Spinal cord (tissue), 10 donors: ENCODE data around the gene GPR27. TPM values are rescaled to one million over a fixed set of nuclear protein-coding genes. Genes with fewer than 3 reads are reported as not detected.

Experiments
- DNase-seq, 6 donors: peaks; one replicate each; pipeline versions ENCODE4 v3.0.0 to v3.0.0-alpha.2; 2013 to 2015; ENCODE audit warnings: low spot score in 6 of 6, low read depth in 4 of 6
- H3K27ac ChIP-seq: one replicate; pipeline ENCODE4 v1.5.1; 2013; ENCODE audit warnings: low read depth, low read length, control low read depth
- H3K27me3 ChIP-seq: one replicate; pipeline ENCODE4 v1.6.1; 2013; ENCODE audit warnings: low read length; ENCODE audit not compliant: control insufficient read depth, insufficient read depth
- H3K36me3 ChIP-seq: one replicate; pipeline ENCODE4 v1.6.1; 2013; ENCODE audit warnings: low read length; ENCODE audit not compliant: control insufficient read depth, insufficient read depth
- H3K4me1 ChIP-seq: one replicate; pipeline ENCODE4 v1.6.1; 2013; ENCODE audit warnings: low read length; ENCODE audit not compliant: control insufficient read depth, insufficient read depth
- H3K4me3 ChIP-seq: one replicate; pipeline ENCODE4 v1.5.1; 2013; ENCODE audit warnings: low read depth, low read length, control low read depth
- H3K9me3 ChIP-seq: one replicate; pipeline ENCODE4 v1.6.1; 2013; ENCODE audit warnings: low read length; ENCODE audit not compliant: control insufficient read depth, insufficient read depth
- WGBS: methylation state at CpG from one replicate; pipeline ENCODE4 v1.1.5; 2013; ENCODE audit warnings: missing lambda C conversion rate; ENCODE audit not compliant: insufficient coverage; 5-methylcytosine and 5-hydroxymethylcytosine counted together
- polyA plus RNA-seq, 2 donors: library from polyadenylated mRNA; unstranded; fragments of 120-200 nt; gene quantifications; one replicate each; pipeline ENCODE4 v1.2.1, GENCODE V29; 2013; ENCODE audit not compliant: insufficient read length in 2 of 2
- total RNA-seq, 2 donors: library from RNA; depleted of rRNA in 1 of 2; stranded (reverse); fragments of 120-200 nt in 1 of 2; fragments of >200 nt in 1 of 2; gene quantifications; one replicate each; pipeline versions ENCODE4 v1.2.3 to v1.2.4, GENCODE V29; 2013 to 2014
- donor health status: healthy.

GPR27 gene
- total and polyA plus RNA-seq, 4 donors = 4.2 to 35.5 (median 21.8) TPM

DNA sequence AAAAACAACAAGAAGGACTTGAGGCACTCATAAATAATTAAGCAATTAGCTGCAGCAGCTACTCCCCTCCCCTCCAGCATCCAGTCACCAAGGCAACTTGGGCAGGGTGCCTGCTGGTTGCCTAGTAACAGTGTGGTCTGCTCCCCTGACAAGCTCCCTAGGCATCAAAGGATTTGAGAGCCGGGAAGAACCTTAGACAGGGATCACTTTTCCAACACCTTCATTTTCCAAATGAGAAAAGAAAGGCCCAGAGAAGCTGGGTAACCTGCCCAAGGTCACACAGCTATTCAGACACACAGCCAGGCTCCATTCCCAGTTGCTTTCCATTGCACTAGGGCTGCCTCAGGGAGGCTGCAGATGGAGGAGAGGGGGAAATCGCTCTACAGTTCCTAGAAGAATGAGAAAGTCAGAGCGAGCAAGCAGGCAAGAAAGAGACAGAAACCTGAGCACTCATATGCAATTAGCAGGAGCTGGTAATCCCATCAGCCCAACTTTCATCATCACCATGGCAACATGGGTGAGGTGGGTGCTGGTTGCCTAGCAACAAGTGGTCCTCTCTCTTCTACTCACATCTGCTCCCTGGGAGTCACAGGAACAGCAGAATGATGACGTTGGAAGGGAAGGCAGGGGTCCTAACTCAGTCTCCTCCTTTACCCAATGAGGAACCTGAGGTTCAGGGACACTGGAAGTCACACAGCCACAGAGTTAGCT is 24.9 kb upstream of the GPR27 start:
- peak in 5 of 6 donors; percentile 61 to 97 (median 71) for DNase-seq
- Histone ChIP-seq H3K36me3 (no peaks in the 10 kb centered on the region), H3K27ac (no peak overlapping the region), H3K27me3 (peaks cover 2% of the 10 kb centered on the region), H3K4me1 (peaks cover 31% of the 10 kb centered on the region), H3K4me3 (no peak overlapping the region), H3K9me3 (no peaks in the 10 kb centered on the region)
- 0% methylated on average over 3 of the region's 4 CpGs for WGBS

DNA sequence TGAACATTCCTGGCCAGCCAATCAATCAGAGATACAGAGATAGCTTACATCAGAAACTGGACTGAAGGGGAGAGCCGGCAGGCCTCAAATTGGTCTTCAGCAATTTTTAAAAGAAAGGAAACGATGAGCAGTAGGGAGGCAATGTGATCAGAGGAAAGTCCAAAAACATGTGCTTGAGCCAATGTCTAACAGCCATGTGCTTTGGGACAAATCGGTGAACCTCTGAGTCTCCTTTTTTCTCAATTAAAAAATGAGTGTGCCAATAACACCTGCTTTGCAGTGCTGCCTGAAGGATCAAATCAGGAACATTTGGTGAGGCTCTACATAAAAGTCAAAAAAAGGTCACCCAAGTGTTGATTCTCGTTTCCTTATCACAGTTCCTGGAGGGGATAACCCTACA is 21.0 kb upstream of the GPR27 start:
- Histone ChIP-seq H3K9me3 (no peaks in the 10 kb centered on the region), H3K27me3 (no peaks in the 10 kb centered on the region), H3K4me1 (peaks cover 15% of the 10 kb centered on the region), H3K36me3 (no peaks in the 10 kb centered on the region), H3K27ac (no peak overlapping the region), H3K4me3 (no peak overlapping the region)
- 90% methylated on average over 3 of the region's 4 CpGs for WGBS
- no peak for DNase-seq

DNA sequence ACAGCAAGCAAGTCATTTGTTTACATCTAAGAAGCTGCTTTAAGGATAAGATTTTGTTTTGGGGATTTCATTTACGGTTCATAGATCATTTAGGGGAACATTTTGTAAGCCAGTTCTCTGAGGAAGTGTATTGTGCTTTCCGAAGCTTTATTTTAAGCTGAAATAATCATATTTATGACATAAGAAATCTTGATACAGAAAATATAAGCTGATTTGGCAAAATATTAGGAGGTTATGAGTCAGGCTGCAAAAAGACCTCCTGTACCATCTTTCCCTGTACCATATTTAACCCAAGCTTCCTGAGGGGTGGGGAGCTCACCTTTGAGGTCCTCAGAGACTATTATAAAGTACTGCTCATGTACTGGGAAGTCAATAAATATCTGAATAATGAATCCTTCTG is 20.3 kb upstream of the GPR27 start:
- no peak overlapping the region for H3K4me3 ChIP-seq
- no peaks in the 10 kb centered on the region for H3K9me3 ChIP-seq
- no CpG with 5 or more reads among the region's 2 CpGs for WGBS
- H3K27me3 ChIP-seq = no peaks in the 10 kb centered on the region
- no peaks in the 10 kb centered on the region for H3K36me3 ChIP-seq
- no peak overlapping the region for H3K27ac ChIP-seq
- H3K4me1 ChIP-seq = peaks cover 14% of the 10 kb centered on the region
- DNase-seq = no peak

DNA sequence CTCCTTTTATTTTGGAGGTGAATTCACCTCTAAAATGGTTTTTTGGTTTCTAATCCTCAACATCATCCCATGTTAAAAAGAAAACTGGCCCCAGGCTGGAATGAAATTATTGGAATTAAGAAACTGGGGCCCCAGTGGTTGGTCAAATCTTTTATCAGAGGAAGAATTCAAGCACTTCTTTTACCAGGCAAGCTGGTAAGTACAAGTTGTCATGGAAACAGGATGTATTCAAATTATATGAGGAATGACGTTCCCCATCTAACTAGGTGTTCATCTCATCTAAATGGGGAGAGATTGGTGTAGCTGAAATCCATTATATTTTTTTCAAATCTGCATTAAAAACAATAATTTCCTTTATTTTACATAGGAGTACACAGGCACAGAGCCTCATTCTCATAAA is 18.8 kb upstream of the GPR27 start:
- WGBS = no CpG with 5 or more reads among the region's 1 CpG

DNA sequence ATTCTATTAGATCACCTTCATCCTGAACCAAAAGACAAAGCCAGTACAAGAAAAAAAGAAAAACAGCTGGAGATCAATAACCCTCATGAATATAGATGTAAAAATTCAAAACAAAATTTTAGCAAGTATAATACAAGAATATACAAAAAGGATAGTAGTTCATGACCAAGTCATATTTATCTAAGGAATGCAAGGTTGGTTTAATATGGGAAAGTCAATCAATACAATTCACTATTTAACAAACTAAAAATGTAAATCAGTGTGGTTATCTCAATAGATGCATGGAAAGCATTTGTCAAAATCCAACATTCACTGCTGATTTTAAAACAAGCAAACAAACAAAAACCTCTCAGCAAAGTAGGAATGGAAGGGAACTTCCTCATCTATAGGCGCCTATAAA is 11.0 kb upstream of the GPR27 start:
- Histone ChIP-seq H3K36me3 (no peaks in the 10 kb centered on the region), H3K4me3 (no peak overlapping the region), H3K9me3 (peaks cover 2% of the 10 kb centered on the region), H3K27me3 (no peaks in the 10 kb centered on the region), H3K4me1 (no peaks in the 10 kb centered on the region), H3K27ac (no peak overlapping the region)
- no peak for DNase-seq
- WGBS = no CpG with 5 or more reads among the region's 1 CpG

More for the DNA sequence above, 18.8 kb upstream of the GPR27 start:
- DNase-seq = peak in 1 of 6 donors; percentile 54
- peaks cover 2% of the 10 kb centered on the region for H3K4me1 ChIP-seq
- no peaks in the 10 kb centered on the region for H3K27me3 ChIP-seq
- H3K4me3 ChIP-seq = no peak overlapping the region
- H3K36me3 ChIP-seq = no peaks in the 10 kb centered on the region
- H3K27ac ChIP-seq = no peak overlapping the region
- no peaks in the 10 kb centered on the region for H3K9me3 ChIP-seq

DNA sequence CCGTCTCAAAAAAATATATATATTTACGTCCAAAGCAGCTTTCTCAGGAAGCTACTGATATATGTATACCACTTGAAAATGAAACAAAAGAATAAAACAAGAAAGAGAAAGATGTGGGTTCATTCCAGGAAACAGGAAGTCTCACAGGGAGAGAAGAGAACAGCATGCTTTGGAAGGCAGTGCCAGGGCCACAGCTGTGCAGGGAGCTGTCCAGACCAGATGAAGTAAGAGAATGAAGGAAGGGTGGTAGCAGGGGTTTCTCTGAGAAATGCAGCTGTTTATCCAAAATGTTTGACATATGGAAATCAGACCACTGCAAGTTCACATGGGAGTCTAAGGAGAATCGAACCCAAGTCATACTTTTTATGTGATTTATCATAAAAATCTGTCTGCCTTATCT is 8.9 kb upstream of the GPR27 start:
- Histone ChIP-seq H3K4me1 (no peaks in the 10 kb centered on the region), H3K36me3 (no peaks in the 10 kb centered on the region), H3K9me3 (peaks cover 2% of the 10 kb centered on the region), H3K4me3 (no peak overlapping the region), H3K27me3 (no peaks in the 10 kb centered on the region), H3K27ac (no peak overlapping the region)
- no peak for DNase-seq
- no CpG with 5 or more reads among the region's 3 CpGs for WGBS

DNA sequence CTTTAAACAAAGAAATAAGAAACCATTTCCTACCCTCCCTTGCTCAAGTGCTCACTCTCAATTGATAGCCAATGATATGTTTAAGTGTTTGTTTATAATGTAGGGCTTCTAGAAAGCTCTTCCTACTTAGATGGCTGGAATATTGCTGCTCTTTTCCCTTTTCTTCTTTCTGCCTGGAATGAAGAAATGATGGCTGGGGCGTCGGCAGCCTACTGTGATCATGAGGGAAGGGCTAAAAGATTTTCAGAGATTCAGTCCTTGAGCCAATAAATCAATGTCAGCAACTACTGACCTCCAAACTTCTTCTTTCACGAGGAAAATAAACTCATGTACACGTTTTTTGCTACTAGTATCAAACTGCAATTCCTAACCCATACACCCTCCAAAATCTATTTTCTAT is 2.1 kb upstream of the GPR27 start:
- WGBS = 73% methylated on average over 2 of the region's 4 CpGs
- no peaks in the 10 kb centered on the region for H3K9me3 ChIP-seq
- peaks cover 27% of the 10 kb centered on the region for H3K27me3 ChIP-seq
- no peak for DNase-seq
- no peak overlapping the region for H3K27ac ChIP-seq
- peaks cover 11% of the 10 kb centered on the region for H3K4me1 ChIP-seq
- H3K36me3 ChIP-seq = no peaks in the 10 kb centered on the region
- H3K4me3 ChIP-seq = no peak overlapping the region

DNA sequence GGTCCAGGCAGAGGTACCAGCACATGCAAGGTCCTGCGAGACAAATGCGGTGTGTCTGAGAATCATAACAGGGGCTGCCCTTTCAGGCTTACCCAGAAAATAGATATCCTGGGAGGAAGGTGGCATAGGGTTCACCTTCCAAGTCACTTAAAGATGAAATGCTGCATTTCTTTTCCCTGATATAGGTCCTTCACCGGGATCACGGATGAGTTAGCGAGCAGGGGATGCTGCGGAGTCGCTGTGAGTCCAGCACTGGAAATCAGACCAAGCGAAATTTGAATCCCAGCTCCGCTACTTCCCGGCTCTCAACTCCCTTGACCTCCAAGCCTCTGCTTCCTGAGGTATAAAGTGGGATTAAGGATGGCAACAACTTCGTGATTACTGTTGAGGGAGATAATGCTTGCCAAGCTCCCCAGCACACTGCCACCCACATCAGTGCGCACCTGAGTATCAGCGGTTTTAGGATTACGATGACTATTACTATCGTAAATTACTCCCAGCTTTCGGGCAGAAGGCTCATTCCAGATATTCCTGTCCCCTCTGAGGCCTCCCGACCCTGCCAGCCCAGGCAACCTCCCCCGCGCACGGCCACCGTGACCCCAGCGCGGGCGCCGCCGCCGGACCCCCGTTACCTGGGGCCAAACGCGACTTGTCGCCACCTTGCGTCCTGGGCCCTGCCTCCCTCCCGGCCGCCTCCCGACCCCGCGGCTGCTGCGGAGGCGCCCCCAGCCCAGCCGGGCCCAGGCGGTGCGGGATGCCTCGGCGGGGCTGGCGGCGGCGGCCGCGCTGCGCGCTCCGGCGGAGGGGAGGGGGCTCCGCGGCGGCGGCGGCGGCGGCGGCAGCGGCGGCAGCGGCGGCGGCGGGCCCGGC is 589 bp upstream of the GPR27 start:
- H3K9me3 ChIP-seq = no peaks in the 10 kb centered on the region
- no peaks in the 10 kb centered on the region for H3K36me3 ChIP-seq
- WGBS = 5% methylated on average over 65 of the region's 68 CpGs
- peak overlapping the region; percentile 26 for H3K4me3 ChIP-seq
- H3K27ac ChIP-seq = no peak overlapping the region
- H3K4me1 ChIP-seq = peaks cover 11% of the 10 kb centered on the region
- peak in 2 of 6 donors; percentile 35 to 64 for DNase-seq
- H3K27me3 ChIP-seq = peaks cover 27% of the 10 kb centered on the region

DNA sequence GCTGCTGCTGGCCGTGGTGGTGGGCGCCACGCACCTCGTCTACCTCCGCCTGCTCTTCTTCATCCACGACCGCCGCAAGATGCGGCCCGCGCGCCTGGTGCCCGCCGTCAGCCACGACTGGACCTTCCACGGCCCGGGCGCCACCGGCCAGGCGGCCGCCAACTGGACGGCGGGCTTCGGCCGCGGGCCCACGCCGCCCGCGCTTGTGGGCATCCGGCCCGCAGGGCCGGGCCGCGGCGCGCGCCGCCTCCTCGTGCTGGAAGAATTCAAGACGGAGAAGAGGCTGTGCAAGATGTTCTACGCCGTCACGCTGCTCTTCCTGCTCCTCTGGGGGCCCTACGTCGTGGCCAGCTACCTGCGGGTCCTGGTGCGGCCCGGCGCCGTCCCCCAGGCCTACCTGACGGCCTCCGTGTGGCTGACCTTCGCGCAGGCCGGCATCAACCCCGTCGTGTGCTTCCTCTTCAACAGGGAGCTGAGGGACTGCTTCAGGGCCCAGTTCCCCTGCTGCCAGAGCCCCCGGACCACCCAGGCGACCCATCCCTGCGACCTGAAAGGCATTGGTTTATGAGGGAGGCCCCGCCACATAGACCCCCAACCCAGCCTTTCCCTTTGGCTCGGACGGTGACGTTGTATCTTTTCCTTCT is 1.1 kb downstream of the GPR27 start:
- WGBS = 5% methylated on average over 63 of the region's 65 CpGs
- Histone ChIP-seq H3K36me3 (no peaks in the 10 kb centered on the region), H3K9me3 (no peaks in the 10 kb centered on the region), H3K27me3 (peaks cover 27% of the 10 kb centered on the region), H3K4me1 (peaks cover 11% of the 10 kb centered on the region), H3K27ac (no peak overlapping the region), H3K4me3 (peak overlapping the region; percentile 9)
- peak in 2 of 6 donors; percentile 21 to 27 for DNase-seq
